Epithelial cell of proximal tubule (primary cell): Measurements from ENCODE around the gene BACH2. TPM values are rescaled to one million over a fixed set of nuclear protein-coding genes. Genes with fewer than 3 reads are reported as not detected.
"Not testable (repeated sequence)": the region's sequence is repeated elsewhere in the genome, so short reads cannot be mapped to it uniquely, and the experiment has no call there.

Experiments
- DNase-seq: peaks from one replicate; pipeline ENCODE4 v3.0.0-alpha.2; 2011; ENCODE audit warnings: low read depth
- H3K4me3 ChIP-seq: 2 replicates; pipeline ENCODE4 v1.5.1; 2011; ENCODE audit warnings: low read depth, mild to moderate bottlenecking, low read length
- total RNA-seq: library from RNA; depleted of rRNA; stranded (reverse); fragments of >200 nt; gene quantifications from 2 replicates; pipeline ENCODE4 v1.2.3, GENCODE V29; 2015
- TF ChIP-seq, protein P1 (sequence below): conservative IDR thresholded peaks from 2 replicates; pipeline ENCODE4 v1.5.1; 2012; ENCODE audit warnings: low read depth, mild to moderate bottlenecking, low read length

BACH2 gene
- total RNA-seq, 1 donor from 2014 or later, result 0.69 TPM

GRCh38 chr6:90139272-90139817, 157.3 kb downstream of the BACH2 start:
- H3K4me3 ChIP-seq, result no peak overlapping the region
- no peak for DNase-seq
- TF ChIP-seq, protein P1, sequence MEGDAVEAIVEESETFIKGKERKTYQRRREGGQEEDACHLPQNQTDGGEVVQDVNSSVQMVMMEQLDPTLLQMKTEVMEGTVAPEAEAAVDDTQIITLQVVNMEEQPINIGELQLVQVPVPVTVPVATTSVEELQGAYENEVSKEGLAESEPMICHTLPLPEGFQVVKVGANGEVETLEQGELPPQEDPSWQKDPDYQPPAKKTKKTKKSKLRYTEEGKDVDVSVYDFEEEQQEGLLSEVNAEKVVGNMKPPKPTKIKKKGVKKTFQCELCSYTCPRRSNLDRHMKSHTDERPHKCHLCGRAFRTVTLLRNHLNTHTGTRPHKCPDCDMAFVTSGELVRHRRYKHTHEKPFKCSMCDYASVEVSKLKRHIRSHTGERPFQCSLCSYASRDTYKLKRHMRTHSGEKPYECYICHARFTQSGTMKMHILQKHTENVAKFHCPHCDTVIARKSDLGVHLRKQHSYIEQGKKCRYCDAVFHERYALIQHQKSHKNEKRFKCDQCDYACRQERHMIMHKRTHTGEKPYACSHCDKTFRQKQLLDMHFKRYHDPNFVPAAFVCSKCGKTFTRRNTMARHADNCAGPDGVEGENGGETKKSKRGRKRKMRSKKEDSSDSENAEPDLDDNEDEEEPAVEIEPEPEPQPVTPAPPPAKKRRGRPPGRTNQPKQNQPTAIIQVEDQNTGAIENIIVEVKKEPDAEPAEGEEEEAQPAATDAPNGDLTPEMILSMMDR, result no peak

DNA sequence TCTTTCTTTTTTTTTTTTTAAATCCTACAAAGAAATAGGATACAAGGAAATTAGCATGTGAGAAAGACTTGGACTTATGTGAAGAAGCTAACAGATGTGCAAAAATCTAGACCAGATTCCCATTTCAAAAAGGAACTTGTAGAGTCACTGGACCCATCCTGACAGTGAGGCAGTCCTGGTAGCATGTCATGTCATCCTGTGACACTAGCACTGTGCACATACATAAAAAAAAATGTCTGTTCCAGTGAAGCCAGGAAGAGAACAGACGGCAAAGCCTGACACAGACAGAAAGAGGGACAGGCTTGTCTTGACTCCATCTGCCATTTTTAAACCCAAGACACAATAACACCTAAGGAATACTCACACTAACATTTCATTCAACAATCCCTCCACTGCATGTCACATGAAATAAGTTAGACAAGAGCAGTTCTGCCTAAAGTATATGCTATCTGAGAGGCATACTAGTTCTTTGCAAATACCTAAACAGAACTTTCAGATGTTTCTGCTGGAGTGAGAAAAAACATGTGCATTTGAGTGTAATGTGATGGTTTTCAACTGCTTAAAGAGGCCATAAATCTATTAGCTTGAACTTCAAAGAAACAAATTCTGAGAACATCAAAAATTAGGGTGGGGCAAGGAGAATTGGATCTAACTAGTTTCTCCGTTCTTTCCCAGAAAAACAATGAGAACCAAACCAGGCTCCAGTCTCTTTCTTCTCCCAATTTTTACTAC, 159.6 kb downstream of the BACH2 start:
- H3K4me3 ChIP-seq, result no peak overlapping the region
- TF ChIP-seq, protein P1, result no peak
- DNase-seq, result no peak

- no peak for DNase-seq
- TF ChIP-seq, protein P1, result no peak
- no peak overlapping the region for H3K4me3 ChIP-seq
These were observed 160.5 kb downstream of the BACH2 start for GRCh38 chr6:90136176-90136575.

GRCh38 chr6:90135667-90136066, 161.0 kb downstream of the BACH2 start:
- no peak overlapping the region for H3K4me3 ChIP-seq
- TF ChIP-seq, protein P1, result no peak
- DNase-seq, result peak; percentile 4

GRCh38 chr6:90133664-90134063, 163.0 kb downstream of the BACH2 start:
- H3K4me3 ChIP-seq, DNase-seq: not testable (repeated sequence)

- DNase-seq, result no peak
- TF ChIP-seq, protein P1, result no peak
- H3K4me3 ChIP-seq, result no peak overlapping the region
These were observed 164.8 kb downstream of the BACH2 start for GRCh38 chr6:90131614-90132423.

GRCh38 chr6:90131125-90131524, 165.5 kb downstream of the BACH2 start:
- DNase-seq, result no peak
- H3K4me3 ChIP-seq, result no peak overlapping the region
- TF ChIP-seq, protein P1, result no peak

GRCh38 chr6:90128687-90129086, 168.0 kb downstream of the BACH2 start:
- not testable (repeated sequence) for DNase-seq

More at GRCh38 chr6:90128687-90129086, 168.0 kb downstream of the BACH2 start:
- not testable (repeated sequence) for H3K4me3 ChIP-seq
